GM12878 (cell line): ENCODE results near the gene FARS2.

Source experiments
- CREM ChIP-seq: IDR thresholded peaks from 2 replicates; pipeline ENCODE4 v1.6.1; 2014; ENCODE audit warnings: antibody characterized with exemption, low read depth
- GABPA ChIP-seq: IDR thresholded peaks from 2 replicates; pipeline ENCODE4 v1.6.1; 2014; ENCODE audit warnings: antibody characterized with exemption, low read depth, mild to moderate bottlenecking, inconsistent platforms
- HDAC6 ChIP-seq: fragments of 200-600 bp; sonication (generic); IDR thresholded peaks from one replicate; pipeline ENCODE4 v1.8.0; 2017; ENCODE audit warnings: antibody characterized with exemption; ENCODE audit not compliant: unreplicated experiment
- NFIC ChIP-seq: IDR thresholded peaks from 2 replicates; pipeline ENCODE4 v1.6.1; 2012; ENCODE audit warnings: low read depth, mild to moderate bottlenecking, inconsistent platforms, low read length, moderate library complexity
- ZBTB33 ChIP-seq: fragments of 450-650 bp; IDR thresholded peaks from 2 replicates; pipeline ENCODE4 v1.6.1; 2017; ENCODE audit warnings: mild to moderate bottlenecking
- TF ChIP-seq, protein P1 (sequence below), 3 experiments: IDR thresholded peaks in 2 of 3; conservative IDR thresholded peaks in 1 of 3; 2 replicates each; pipeline ENCODE4 v1.5.1; 2011; ENCODE audit warnings: low read depth in 3 of 3, low read length in 3 of 3, mild to moderate bottlenecking in 3 of 3, control low read depth in 2 of 3, moderate library complexity in 2 of 3, inconsistent platforms in 1 of 3, mixed read lengths in 1 of 3; ENCODE audit not compliant: control insufficient read depth in 2 of 3, insufficient read depth in 1 of 3; ENCODE audit errors: extremely low read depth in 1 of 3
- TF ChIP-seq, protein P2 (sequence below): fragments of 450-650 bp; formaldehyde crosslinking; IDR thresholded peaks from 2 replicates; pipeline ENCODE4 v1.4.0; 2020; ENCODE audit warnings: mild to moderate bottlenecking, moderate library complexity

DNA sequence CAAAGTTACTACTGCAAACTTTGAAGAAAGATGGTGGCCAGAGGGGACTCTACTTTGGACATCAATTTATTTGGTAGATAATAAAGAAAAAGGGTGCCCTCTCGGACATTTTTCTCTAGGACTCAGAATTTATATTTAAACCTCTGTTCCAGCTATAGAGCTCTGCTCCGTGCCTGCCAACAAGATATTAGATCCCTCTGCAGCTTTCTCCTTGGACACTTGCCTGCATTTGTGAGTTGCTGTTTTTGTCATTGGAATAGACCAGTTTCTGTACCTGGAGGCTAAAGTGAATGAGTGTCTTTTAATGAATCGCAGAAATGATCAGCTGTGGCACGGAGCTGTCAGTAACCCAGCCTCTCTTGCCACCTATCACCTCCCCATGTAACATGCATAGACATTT, 491.9 kb downstream of the FARS2 start:
- TF ChIP-seq ZBTB33 (no peak), HDAC6 (no peak), GABPA (no peak), NFIC (no peak), CREM (no peak)
- TF ChIP-seq, protein P1, sequence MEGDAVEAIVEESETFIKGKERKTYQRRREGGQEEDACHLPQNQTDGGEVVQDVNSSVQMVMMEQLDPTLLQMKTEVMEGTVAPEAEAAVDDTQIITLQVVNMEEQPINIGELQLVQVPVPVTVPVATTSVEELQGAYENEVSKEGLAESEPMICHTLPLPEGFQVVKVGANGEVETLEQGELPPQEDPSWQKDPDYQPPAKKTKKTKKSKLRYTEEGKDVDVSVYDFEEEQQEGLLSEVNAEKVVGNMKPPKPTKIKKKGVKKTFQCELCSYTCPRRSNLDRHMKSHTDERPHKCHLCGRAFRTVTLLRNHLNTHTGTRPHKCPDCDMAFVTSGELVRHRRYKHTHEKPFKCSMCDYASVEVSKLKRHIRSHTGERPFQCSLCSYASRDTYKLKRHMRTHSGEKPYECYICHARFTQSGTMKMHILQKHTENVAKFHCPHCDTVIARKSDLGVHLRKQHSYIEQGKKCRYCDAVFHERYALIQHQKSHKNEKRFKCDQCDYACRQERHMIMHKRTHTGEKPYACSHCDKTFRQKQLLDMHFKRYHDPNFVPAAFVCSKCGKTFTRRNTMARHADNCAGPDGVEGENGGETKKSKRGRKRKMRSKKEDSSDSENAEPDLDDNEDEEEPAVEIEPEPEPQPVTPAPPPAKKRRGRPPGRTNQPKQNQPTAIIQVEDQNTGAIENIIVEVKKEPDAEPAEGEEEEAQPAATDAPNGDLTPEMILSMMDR (IDR thresholded peaks at IDR 0.05 in 2 of 3, conservative IDR thresholded peaks at IDR 0.05 in 1 of 3; ENCODE audit: control insufficient read depth in 2 of 3, extremely low read depth in 1 of 3, insufficient read depth in 1 of 3, low read depth in 3 of 3, low read length in 3 of 3) = no peak
- TF ChIP-seq, protein P2, sequence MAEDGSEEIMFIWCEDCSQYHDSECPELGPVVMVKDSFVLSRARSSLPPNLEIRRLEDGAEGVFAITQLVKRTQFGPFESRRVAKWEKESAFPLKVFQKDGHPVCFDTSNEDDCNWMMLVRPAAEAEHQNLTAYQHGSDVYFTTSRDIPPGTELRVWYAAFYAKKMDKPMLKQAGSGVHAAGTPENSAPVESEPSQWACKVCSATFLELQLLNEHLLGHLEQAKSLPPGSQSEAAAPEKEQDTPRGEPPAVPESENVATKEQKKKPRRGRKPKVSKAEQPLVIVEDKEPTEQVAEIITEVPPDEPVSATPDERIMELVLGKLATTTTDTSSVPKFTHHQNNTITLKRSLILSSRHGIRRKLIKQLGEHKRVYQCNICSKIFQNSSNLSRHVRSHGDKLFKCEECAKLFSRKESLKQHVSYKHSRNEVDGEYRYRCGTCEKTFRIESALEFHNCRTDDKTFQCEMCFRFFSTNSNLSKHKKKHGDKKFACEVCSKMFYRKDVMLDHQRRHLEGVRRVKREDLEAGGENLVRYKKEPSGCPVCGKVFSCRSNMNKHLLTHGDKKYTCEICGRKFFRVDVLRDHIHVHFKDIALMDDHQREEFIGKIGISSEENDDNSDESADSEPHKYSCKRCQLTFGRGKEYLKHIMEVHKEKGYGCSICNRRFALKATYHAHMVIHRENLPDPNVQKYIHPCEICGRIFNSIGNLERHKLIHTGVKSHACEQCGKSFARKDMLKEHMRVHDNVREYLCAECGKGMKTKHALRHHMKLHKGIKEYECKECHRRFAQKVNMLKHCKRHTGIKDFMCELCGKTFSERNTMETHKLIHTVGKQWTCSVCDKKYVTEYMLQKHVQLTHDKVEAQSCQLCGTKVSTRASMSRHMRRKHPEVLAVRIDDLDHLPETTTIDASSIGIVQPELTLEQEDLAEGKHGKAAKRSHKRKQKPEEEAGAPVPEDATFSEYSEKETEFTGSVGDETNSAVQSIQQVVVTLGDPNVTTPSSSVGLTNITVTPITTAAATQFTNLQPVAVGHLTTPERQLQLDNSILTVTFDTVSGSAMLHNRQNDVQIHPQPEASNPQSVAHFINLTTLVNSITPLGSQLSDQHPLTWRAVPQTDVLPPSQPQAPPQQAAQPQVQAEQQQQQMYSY = no peak
